Sigmoid colon (tissue), 7 donors: ENCODE measurements around the gene CLDND2. TPM values are rescaled to one million over a fixed set of nuclear protein-coding genes. Genes with fewer than 3 reads are reported as not detected.

ENCODE experiments used
- DNase-seq: peaks from one replicate; pipeline ENCODE4 v3.0.0-alpha.2; 2019
- H3K27ac ChIP-seq, 4 donors: fragments of 200-600 bp; sonication (generic); one replicate each; pipeline ENCODE4 v1.5.1; 2016 to 2019; ENCODE audit warnings: mild to moderate bottlenecking in 1 of 4
- H3K27me3 ChIP-seq, 3 donors: fragments of 200-600 bp; sonication (generic); one replicate each; pipeline ENCODE4 v1.5.1; 2019; ENCODE audit warnings: mild to moderate bottlenecking in 1 of 3
- H3K36me3 ChIP-seq, 4 donors: fragments of 200-600 bp; sonication (generic); one replicate each; pipeline ENCODE4 v1.5.1; 2016 to 2019
- H3K4me1 ChIP-seq, 4 donors: fragments of 200-600 bp; sonication (generic); one replicate each; pipeline ENCODE4 v1.5.1; 2017 to 2019
- H3K4me3 ChIP-seq, 4 donors: fragments of 200-600 bp; sonication (generic); one replicate each; pipeline ENCODE4 v1.5.1; 2017 to 2019; ENCODE audit warnings: mild to moderate bottlenecking in 2 of 4, moderate library complexity in 1 of 4
- H3K9me3 ChIP-seq, 4 donors: fragments of 200-600 bp in 3 of 4; sonication (generic) in 3 of 4; one replicate each; pipeline versions ENCODE4 v1.5.1 to v1.6.1; 2013 to 2019
- EP300 ChIP-seq, 4 donors: sonication (generic); formaldehyde crosslinking; IDR thresholded peaks; one replicate each; pipeline ENCODE4 v1.6.1; 2017; ENCODE audit warnings: antibody characterized with exemption in 4 of 4
- POLR2A ChIP-seq, 2 donors: fragments of 450-650 bp; IDR thresholded peaks; one replicate each; pipeline ENCODE4 v1.6.1; 2016; ENCODE audit warnings: antibody characterized with exemption in 2 of 2, mild to moderate bottlenecking in 2 of 2, moderate library complexity in 2 of 2
- POLR2AphosphoS5 ChIP-seq, 4 donors: sonication (generic); formaldehyde crosslinking; IDR thresholded peaks; one replicate each; pipeline ENCODE4 v1.6.1; 2017; ENCODE audit warnings: antibody characterized with exemption in 4 of 4
- WGBS, 2 donors: extraction: QIAGEN DNeasy Blood & Tissue Kit; methylation state at CpG; one replicate each; pipeline ENCODE4 v1.1.7; 2013; 5-methylcytosine and 5-hydroxymethylcytosine counted together
- intact Hi-C: fragments of 100-400 bp; cut with DNase I; formaldehyde crosslinking; loops from one replicate; pipeline ENCODE4 v1.15.1; 2023
- polyA plus RNA-seq, 3 donors: library from polyadenylated mRNA; stranded (reverse); fragments of 200-250 nt; gene quantifications; one replicate each; pipeline ENCODE4 v1.2.3, GENCODE V29; 2013
- total RNA-seq, 4 donors: library from RNA; depleted of rRNA; stranded (reverse); fragments of >200 nt; gene quantifications; one replicate each; pipeline ENCODE4 v1.1.0, GENCODE V29; 2016
- TF ChIP-seq, protein P1 (sequence below), 4 experiments: fragments of 450-650 bp in 3 of 4; fragments of 200-600 bp in 1 of 4; IDR thresholded peaks; one replicate each; pipeline ENCODE4 v1.5.1; 2016 to 2019; ENCODE audit warnings: antibody characterized with exemption in 4 of 4, mild to moderate bottlenecking in 3 of 4, moderate library complexity in 2 of 4
- donor health status: healthy with polysubstance abuse.
- donor health status: Bipolar disorder and iron deficiency.
- donor health status: healthy.

CLDND2 gene
- total and polyA plus RNA-seq, 7 donors, result 0.35 to 3.6 TPM; not detected in 5

DNA sequence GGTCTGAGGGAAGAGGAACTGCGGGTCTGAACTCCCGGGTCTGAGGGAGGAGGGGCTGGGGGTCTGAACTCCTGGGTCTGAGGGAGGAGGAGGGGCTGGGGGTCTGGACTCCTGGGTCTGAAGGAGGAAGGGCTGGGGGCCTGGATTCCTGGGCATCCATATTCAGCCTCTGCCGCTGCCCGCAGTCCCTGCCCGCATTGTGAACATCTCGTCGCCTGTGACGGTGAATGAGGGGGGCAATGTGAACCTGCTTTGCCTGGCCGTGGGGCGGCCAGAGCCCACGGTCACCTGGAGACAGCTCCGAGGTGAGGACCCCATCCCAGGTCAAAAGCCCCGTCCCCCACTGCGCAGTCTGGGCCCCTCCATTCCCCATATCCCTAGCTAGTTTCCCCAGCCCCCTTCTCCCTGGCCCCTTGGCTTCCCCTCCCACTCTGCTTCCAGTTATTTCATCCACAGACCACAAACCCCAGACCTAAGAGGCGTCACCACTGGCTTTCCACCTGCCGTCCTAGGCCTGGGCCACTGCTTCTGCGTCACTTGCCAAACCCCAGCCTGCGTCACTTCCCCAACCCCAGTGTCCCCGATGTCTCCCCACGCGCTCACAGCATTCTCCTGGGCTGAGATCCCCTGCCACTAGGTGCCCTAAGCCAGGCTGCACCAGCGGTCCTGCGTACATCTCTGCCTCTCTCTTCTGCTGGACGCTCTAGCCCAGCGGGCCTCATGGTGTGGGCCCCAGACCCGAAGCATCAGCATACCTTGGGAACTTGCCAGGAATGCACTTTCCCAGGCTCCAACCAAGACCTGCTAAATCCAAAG, 43.4 kb downstream of the CLDND2 start:
- intact Hi-C loops, result no loop called here
- Histone ChIP-seq H3K4me3 (no peak overlapping the region), H3K36me3 (no peaks in the 10 kb centered on the region), H3K27me3 (peaks cover 23 to 69% (median 46%) of the 10 kb centered on the region in 3 donors), H3K9me3 (no peaks in the 10 kb centered on the region), H3K4me1 (peaks cover 0 to 14% (median 4%) of the 10 kb centered on the region in 4 donors), H3K27ac (no peak overlapping the region)
- WGBS, 2 donors, result 69 to 72% methylated on average over 26 of the region's 26 CpGs
- TF ChIP-seq, protein P1, sequence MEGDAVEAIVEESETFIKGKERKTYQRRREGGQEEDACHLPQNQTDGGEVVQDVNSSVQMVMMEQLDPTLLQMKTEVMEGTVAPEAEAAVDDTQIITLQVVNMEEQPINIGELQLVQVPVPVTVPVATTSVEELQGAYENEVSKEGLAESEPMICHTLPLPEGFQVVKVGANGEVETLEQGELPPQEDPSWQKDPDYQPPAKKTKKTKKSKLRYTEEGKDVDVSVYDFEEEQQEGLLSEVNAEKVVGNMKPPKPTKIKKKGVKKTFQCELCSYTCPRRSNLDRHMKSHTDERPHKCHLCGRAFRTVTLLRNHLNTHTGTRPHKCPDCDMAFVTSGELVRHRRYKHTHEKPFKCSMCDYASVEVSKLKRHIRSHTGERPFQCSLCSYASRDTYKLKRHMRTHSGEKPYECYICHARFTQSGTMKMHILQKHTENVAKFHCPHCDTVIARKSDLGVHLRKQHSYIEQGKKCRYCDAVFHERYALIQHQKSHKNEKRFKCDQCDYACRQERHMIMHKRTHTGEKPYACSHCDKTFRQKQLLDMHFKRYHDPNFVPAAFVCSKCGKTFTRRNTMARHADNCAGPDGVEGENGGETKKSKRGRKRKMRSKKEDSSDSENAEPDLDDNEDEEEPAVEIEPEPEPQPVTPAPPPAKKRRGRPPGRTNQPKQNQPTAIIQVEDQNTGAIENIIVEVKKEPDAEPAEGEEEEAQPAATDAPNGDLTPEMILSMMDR (IDR thresholded peaks at IDR 0.05), result no peak
- no peak for DNase-seq

DNA sequence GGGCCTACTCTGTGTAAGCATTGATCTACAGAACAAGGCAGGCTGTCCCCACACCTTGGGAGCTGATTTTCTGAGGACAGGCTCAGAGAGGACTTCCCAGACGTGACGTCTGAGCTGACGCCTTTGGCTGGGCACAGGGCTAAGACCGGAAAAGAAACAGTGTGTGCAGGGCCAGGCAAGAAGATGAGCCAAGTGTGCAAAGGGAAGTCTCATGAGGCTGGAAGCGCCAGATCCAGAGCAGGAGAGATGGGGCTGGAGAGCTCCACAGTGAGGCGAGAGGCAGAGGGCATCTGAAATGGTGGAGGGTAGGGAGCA, 44.7 kb downstream of the CLDND2 start:
- intact Hi-C loops, result no loop called here
- peaks cover 0 to 14% (median 4%) of the 10 kb centered on the region in 4 donors for H3K4me1 ChIP-seq
- TF ChIP-seq EP300 (IDR thresholded peaks at IDR 0.05) (no peak), POLR2AphosphoS5 (IDR thresholded peaks at IDR 0.05) (no peak), POLR2A (IDR thresholded peaks at IDR 0.05) (no peak)
- TF ChIP-seq, protein P1 (IDR thresholded peaks at IDR 0.05), result no peak
- no peaks in the 10 kb centered on the region for H3K36me3 ChIP-seq
- no peak overlapping the region for H3K27ac ChIP-seq
- H3K9me3 ChIP-seq, result no peaks in the 10 kb centered on the region
- 72 to 83% methylated on average over 6 of the region's 6 CpGs for WGBS, 2 donors
- no peak overlapping the region for H3K4me3 ChIP-seq
- no peak for DNase-seq
- H3K27me3 ChIP-seq, result peaks cover 23 to 57% (median 35%) of the 10 kb centered on the region in 3 donors

- DNase-seq, result no peak
- Histone ChIP-seq H3K4me1 (peaks cover 0 to 14% (median 4%) of the 10 kb centered on the region in 4 donors), H3K4me3 (no peak overlapping the region), H3K27ac (no peak overlapping the region), H3K27me3 (peaks cover 18 to 56% (median 30%) of the 10 kb centered on the region in 3 donors), H3K9me3 (no peaks in the 10 kb centered on the region), H3K36me3 (no peaks in the 10 kb centered on the region)
- 80 to 83% methylated on average over 29 of the region's 29 CpGs for WGBS, 2 donors
- intact Hi-C loops, result no loop called here
- TF ChIP-seq POLR2A (IDR thresholded peaks at IDR 0.05), result no peak
Measured at GRCh38 chr19:51323481-51324166, 45.2 kb downstream of the CLDND2 start.

GRCh38 chr19:51321799-51322198, 47.0 kb downstream of the CLDND2 start:
- Histone ChIP-seq H3K4me1 (peaks cover 0 to 1% (median 0%) of the 10 kb centered on the region in 4 donors), H3K36me3 (no peaks in the 10 kb centered on the region), H3K27me3 (peaks cover 6 to 48% (median 13%) of the 10 kb centered on the region in 3 donors), H3K4me3 (no peak overlapping the region), H3K9me3 (no peaks in the 10 kb centered on the region), H3K27ac (no peak overlapping the region)
- DNase-seq, result no peak
- 62 to 78% methylated on average over 14 of the region's 14 CpGs for WGBS, 2 donors
- intact Hi-C loops, result no loop called here
- TF ChIP-seq POLR2A (IDR thresholded peaks at IDR 0.05), result no peak
- no peak for TF ChIP-seq EP300 (IDR thresholded peaks at IDR 0.05)
- no peak for TF ChIP-seq POLR2AphosphoS5 (IDR thresholded peaks at IDR 0.05)
- TF ChIP-seq, protein P1 (IDR thresholded peaks at IDR 0.05), result no peak

GRCh38 chr19:51320280-51320657, 48.5 kb downstream of the CLDND2 start:
- Histone ChIP-seq H3K9me3 (no peaks in the 10 kb centered on the region), H3K27ac (no peak overlapping the region), H3K27me3 (peaks cover 0 to 46% (median 0%) of the 10 kb centered on the region in 3 donors), H3K4me1 (no peaks in the 10 kb centered on the region), H3K36me3 (no peaks in the 10 kb centered on the region), H3K4me3 (no peak overlapping the region)
- DNase-seq, result no peak
- 19 to 42% methylated on average over 14 of the region's 14 CpGs for WGBS, 2 donors
- intact Hi-C loops, result no loop called here
- TF ChIP-seq POLR2A (IDR thresholded peaks at IDR 0.05) (no peak), EP300 (IDR thresholded peaks at IDR 0.05) (no peak), POLR2AphosphoS5 (IDR thresholded peaks at IDR 0.05) (no peak)
- TF ChIP-seq, protein P1 (IDR thresholded peaks at IDR 0.05), result no peak
